ENCODE data around the gene UBQLN4.

UBQLN4 gene

DNA sequence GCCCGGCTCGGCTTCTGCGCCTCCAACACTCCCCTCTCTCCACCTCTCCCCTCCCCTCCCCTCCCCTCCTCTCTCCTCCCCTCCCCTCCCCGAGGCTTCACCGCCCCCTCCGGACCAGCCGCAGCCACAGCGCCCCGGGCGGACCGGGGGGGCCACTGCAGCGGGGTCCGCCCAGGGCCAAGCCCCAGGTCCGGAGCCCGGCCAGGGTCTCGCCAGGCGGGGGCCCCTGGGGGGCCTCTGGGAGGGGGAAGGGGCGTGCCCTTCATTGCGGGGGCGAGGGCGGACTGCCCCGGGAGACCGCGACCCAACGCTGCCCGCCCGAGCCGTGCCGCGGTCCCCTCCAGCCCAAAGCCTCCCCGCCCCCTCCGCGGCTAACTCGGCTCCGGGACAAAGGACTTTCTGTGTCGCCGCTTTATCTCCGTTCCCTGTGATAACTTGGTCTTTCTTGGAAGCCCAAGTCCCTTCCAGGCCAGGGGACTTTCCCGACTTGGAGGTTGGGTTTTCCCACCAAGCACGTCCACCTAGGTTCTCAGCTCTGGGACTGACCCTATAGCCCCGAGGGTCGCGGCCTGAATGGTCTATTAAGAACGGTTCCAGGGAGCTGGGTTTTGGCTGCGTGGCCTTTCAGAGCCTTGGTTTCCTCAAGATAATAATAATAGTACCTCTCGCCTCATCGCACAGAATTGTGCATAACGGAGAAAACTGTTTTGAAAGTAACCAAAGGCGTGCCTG lies at the start of gene UBQLN4:
TSS of gene UBQLN4 (minus strand) at position 31 of the 732 bp plus-strand sequence. CDS start 97 bp downstream, outside the sequence.
- peak; percentile 76 to 85 (median 80) for DNase-seq (ENCODE audit: low read depth in 2 of 3, low spot score in 1 of 3)

- no peak for DNase-seq (ENCODE audit: low read depth in 2 of 3, low spot score in 1 of 3)
Observed at GRCh38 chr1:156102633-156103511, 49.3 kb upstream of the UBQLN4 start.

GRCh38 chr1:156101880-156102279 lies 48.3 kb upstream of the UBQLN4 start:
- no peak for DNase-seq (ENCODE audit: low read depth in 2 of 3, low spot score in 1 of 3)

DNA sequence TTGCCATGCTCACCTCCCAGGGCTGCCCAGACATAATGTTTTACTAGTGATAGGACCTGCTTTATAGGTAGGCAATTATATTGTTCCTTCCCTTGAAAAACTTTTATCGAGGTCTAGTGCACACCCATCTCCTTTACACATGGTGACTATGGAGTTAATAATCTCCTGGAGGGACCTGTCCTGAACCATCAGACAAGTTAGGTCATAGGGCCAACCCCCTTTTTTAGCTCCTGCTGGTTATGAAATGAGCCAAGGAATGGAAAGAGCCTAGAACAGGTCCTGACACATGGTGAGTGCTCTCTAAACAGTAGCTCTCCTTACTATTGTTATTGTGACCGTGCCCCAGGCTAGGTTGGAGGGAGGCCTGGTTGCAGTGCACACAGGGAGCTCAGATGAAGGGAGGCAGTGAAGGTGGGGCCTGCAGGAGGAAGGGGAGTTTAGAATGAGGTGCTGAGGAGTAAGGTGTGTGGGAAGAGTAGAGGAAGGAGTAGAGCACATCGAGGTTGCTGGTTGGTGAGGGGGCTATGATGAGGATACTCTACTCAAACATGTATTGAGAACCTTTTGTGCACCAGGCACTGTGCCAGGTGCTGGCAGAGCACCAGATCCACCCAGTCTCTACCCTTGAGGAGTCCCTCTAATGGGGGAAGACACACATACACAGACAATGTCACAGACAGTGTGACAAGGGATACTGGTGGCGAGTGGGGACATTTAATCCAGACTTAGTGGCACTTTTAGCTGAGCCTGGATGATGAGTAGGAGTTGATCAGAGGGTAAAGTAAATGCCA lies 46.8 kb upstream of the UBQLN4 start:
- DNase-seq (ENCODE audit: low read depth in 2 of 3, low spot score in 1 of 3): no peak

DNA sequence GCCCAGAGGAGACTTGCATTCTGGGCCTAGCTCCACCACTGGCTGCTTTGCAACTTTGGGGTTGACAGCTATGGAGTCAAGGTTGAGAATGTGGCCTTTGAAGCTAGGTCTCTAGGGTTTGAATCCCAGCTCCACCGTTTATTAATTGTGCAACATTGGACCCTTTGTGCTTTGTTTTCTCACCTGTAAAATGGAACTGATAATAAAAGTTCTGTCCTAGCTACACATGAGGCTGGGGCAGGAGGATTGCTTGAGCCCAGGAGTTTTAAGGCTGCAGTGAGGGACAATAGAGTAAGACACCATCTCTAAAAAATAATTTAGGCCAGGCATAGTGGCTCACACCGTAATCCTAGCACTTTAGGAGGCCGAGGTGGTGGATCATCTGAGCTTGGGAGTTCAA lies 45.7 kb upstream of the UBQLN4 start:
- DNase-seq (ENCODE audit: low read depth in 2 of 3, low spot score in 1 of 3): no peak

DNA sequence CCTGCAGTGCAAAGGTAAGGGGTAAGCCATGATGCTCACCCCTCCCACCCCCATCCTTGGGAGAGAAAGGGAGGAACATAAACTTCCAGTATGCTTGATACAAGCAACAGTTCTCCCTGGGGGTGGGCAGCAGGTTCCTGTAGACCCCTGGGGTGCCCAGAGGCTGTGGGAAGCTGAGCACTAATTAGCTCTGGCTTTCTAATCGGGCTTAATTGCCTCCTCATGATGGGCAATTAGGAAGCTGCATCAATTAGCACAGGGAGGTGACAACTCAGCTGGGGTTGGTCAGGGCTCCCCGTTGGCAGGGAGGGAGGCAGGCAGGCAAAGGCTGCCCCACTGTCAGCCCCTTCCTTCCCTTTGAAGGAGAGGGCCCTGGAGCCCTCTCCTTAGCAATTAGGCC lies 45.2 kb upstream of the UBQLN4 start:
- DNase-seq (ENCODE audit: low read depth in 2 of 3, low spot score in 1 of 3): no peak

- DNase-seq (ENCODE audit: low read depth in 2 of 3, low spot score in 1 of 3): peak; percentile 39 to 61 (median 53)
Observed at GRCh38 chr1:156097499-156098178, 44.0 kb upstream of the UBQLN4 start.

DNA sequence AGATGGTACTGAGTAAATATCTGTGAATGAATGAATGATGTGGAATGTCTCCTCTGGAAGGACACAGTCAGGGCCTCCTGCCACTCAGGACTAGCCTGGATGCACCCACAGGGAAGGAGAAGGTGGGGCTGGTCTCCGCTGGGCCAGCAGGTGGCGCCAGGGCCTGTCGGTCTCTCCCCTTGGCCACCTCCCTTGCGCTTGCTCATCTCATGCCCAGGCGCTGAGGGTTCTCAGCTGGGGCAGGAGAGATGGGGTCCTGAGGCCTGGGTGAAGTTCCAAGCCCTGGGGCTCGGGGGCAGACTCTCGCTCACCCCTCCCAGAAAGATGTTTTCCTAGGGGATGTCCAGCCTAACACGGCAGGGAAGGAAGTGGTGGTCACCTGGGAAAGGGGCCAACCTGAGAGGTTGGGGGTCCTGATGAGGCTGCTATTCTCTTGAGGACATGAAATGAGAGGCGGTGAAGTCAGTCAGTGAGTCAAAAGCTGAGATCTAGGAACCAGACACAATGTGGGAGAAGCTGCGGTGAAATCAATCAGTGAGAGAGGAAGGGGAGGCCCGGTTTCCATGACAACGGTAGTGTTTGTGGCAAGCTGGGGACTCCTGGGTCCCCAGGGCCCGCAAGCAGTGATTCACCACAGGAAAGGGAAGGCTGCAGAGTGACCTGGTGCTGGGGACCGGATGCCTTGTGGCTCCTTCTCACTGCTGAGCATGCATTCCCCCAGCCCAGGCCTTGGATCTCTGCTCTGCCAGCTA lies 43.2 kb upstream of the UBQLN4 start:
- DNase-seq (ENCODE audit: low read depth in 2 of 3, low spot score in 1 of 3): peak; percentile 89 to 92 (median 91)

- DNase-seq (ENCODE audit: low read depth in 2 of 3, low spot score in 1 of 3): no peak
Observed at GRCh38 chr1:156095906-156096508, 42.4 kb upstream of the UBQLN4 start.

DNA sequence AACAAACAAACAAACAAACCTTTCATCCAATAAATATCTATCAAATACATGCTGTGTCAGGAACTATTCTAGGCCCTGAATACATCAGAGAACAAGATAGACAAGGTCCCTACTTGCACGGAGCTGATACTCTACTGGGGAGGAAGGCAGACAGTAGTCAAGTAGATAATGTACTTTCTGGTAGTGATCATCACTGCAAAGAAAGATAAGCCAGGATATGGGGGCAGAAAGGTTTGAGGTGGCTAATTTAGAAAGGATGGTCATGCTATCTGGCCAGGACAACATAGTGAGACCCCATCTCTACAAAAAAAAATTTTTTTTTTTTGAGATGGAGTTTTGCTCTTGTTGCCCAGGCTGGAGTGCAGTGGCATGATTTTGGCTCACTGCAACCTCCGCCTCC lies 38.0 kb upstream of the UBQLN4 start:
- DNase-seq (ENCODE audit: low read depth in 2 of 3, low spot score in 1 of 3): no peak

DNA sequence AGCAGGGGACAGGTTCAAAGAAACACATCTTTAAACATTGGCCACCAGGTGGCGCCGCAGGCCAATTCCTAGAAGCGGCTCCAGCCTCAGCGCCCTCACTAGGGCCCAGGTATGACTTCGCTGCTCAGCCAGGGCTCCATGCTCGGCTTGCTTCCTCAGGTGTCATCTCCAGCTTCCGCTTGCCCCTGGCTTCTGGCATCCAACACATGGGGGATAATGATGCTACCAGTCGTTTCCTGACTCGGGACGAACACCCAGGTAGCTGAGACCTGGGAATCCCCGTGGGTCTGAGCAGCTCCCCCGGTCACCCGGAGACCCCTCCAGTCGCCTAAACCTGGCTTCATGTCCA lies 37.2 kb upstream of the UBQLN4 start:
- DNase-seq (ENCODE audit: low read depth in 2 of 3, low spot score in 1 of 3): peak; percentile 84 to 88 (median 85)

DNA sequence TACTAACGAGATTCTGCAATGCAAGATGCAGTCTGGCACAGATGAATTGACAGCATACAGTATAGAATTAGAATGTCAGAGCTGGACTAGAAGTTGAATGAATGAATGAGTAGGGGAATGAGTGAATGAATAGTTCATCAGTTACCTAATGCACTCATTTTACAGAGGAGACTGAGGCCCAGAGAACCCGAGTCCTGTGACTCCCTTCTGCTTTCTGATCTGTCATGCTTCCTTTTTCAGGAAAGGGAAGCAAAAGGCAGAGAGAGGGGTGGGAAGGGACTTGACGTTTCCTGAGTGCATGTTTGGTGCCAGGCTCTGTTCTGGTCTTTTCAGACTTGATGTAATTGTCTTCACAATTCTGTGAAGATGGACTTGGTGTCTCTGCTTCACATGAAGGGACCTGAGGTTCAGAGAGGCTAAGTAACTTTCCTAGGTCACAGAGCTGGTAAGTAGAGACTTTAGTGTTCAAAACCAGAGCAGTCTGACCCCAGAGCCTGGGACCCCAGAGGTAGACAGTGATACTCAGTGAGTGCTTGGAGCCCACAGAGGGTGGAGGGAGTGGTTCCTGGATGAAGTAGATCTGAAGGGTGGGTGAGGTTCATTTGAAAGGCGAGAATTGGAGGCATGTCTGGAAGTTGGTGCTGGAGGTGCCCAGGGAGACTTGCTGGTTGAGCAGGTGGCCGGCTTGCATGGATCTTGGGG lies 36.7 kb upstream of the UBQLN4 start:
- DNase-seq (ENCODE audit: low read depth in 2 of 3, low spot score in 1 of 3): no peak

DNA sequence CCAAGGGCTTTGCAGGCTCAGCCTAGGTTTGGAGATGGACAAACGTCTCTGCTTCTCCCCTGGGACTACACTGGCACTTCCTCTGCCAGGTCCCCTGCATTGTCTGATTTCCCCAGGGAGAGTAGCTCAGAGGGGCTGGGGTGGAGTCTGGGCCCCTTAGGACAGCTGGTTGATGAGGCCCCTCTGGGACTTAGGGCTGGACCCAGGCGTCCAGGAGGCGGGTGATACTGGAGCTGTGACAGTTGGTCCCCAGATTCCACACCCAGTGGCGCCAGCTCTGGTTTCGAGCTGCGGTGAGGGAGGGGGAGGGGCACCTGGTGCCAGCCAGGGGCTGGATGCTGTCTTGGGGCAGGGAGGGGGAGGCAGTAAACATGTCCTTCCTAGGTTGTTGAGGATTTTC lies 36.1 kb upstream of the UBQLN4 start:
- no peak for DNase-seq (ENCODE audit: low read depth in 2 of 3, low spot score in 1 of 3)

DNA sequence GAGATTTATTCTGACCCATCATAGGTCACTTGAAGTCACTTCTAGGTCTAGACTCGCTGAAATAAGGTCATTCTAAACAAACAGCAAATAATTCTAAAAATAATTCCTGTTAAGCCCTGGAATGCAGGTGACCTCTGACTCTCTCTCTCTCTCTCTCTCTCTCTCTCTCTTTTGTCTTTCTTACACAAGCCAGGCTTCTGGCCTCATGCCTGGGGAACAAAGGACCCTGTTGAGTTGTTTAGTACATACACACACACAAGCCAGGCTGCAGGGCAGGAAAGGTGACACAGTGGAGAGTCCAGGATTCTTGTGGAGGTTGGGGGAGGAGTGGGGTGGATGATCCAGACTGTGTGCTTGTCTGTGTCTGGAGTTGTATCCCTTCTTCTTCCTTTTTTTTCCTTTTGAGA lies 32.7 kb upstream of the UBQLN4 start:
- no peak for DNase-seq (ENCODE audit: low read depth in 2 of 3, low spot score in 1 of 3)

- DNase-seq (ENCODE audit: low read depth in 2 of 3, low spot score in 1 of 3): no peak
Observed at GRCh38 chr1:156083800-156084790, 30.5 kb upstream of the UBQLN4 start.

DNA sequence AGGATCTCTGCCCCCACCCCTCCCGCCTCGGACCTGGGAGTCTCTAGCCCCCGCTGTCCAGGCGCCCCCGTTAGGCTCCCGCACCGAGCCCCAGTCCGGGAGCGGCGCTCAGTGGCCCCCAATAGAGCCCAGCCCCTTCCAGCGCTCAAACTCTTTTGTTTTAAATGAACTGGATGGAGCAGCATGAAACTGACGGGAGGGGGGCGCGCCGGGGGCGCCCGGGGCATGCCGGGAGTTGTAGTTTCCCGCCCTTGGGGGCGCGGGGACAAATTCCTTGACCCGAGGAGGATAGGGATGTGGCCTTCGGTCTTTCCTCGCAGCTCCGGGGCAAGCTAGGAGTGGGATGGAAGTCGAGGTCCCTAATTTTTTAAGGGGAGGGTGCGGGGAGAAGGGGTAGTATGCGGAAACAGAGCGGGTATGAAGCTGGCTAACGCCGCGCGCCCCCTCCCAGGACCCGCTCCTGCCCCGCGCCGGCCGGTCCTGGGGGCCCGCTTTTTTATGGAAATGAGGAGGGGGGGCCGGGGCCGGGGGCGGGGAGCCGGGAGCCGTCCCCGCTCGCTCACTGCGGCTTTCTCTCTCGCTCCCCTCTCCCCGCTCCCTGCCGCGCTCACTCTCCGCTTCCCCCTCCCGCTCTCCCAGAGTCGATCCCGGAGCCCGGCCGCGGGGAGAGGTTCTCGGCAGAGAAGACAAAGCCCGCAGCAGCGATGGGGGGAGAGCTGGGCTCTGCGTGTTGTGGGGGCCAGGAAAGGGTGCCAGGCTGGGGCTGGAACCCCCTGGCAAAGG lies 28.9 kb upstream of the UBQLN4 start, which contains the start of gene MEX3A:
TSS of gene MEX3A (minus strand) at position 157 of the 783 bp plus-strand sequence. CDS start 467 bp downstream, outside the sequence.
- DNase-seq (ENCODE audit: low read depth in 2 of 3, low spot score in 1 of 3): peak in 1 of 3 donors; percentile 46

GRCh38 chr1:156081917-156082308 lies 28.3 kb upstream of the UBQLN4 start:
- no peak for DNase-seq (ENCODE audit: low read depth in 2 of 3, low spot score in 1 of 3)
